HFF-Myc (cell line): ENCODE data around the gene FBXW7.

ENCODE experiments used
- DNase-seq: peaks from one replicate; pipeline ENCODE4 v3.0.0-alpha.2; 2011; ENCODE audit warnings: low read depth; ENCODE audit errors: extremely low read depth
- H3K4me3 ChIP-seq: replicated peaks from 2 replicates; pipeline ENCODE4 v1.5.1; 2011; ENCODE audit warnings: low read depth, mild to moderate bottlenecking, control low read depth, low read length
- CTCF ChIP-seq: IDR thresholded peaks from 2 replicates; pipeline ENCODE4 v1.5.1; 2012; ENCODE audit warnings: mild to moderate bottlenecking, low read depth, low read length, control low read depth; ENCODE audit errors: missing control alignments

The FBXW7 gene

DNA sequence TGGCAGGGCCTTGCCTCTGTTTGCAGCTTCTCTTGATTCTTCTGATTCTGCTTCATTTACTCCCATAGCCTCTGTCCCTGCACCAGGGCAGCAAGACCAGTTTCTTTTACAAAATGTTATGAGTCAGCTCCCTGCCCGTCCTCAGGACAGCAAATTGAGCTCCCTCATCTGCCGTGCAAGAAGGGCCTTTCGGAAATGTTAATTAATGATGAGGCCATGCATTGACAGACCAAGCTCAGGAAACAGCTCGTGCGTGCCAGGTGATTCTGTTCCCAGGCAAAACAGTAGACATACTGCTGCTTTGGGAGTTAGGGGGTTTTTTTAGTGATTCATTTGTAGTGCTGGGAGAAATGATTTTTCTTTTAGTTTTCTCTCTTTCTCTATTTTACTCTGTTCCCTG, 231.7 kb downstream of the FBXW7 start:
- no peak for TF ChIP-seq CTCF
- no peak overlapping the region for H3K4me3 ChIP-seq
- no peak for DNase-seq

GRCh38 chr4:152301381-152301780, 234.5 kb downstream of the FBXW7 start:
- H3K4me3 ChIP-seq, result no peak overlapping the region
- DNase-seq, result no peak
- no peak for TF ChIP-seq CTCF

DNA sequence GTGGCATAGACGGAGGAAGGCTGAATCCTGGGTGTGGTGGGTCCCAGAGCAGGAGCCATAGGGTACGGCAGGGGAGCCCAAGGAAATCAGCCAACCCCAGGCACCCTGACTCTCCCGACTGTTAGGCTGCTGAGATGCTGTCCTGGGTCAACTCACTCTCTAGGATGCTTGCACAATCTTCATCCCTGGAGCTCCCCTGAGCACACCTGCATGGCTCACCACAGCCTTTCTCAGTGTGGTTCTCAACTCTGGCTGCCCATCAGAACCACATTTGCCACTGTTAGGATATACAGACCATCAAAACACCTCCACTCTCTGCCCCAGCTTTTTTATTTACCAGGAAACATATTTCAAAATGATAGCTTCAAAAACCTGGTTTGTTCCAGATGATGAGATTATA, 236.3 kb downstream of the FBXW7 start:
- TF ChIP-seq CTCF, result no peak
- no peak for DNase-seq
- H3K4me3 ChIP-seq, result no peak overlapping the region

DNA sequence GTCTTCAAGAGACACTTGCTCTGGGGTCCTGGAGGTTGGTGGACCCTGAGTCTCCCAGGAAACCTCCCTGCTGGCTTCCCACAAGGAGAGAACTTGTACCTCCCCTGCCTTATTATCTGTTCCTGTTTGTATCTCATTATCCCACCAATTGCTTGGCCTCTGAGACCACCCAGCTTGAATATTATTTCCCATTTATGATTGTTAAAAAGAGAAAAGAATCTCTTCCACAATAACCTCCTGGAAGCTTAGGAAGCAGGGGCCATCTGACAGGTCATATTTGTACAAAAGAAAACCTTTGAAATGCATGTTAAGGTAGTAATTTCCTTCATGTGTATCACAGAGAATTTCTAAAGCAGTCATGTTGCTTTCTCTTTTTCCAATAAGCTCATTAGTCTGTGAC, 239.5 kb downstream of the FBXW7 start:
- H3K4me3 ChIP-seq, result no peak overlapping the region
- no peak for TF ChIP-seq CTCF
- DNase-seq, result no peak

- no peak overlapping the region for H3K4me3 ChIP-seq
Observed at GRCh38 chr4:152294765-152295164, 241.1 kb downstream of the FBXW7 start.

GRCh38 chr4:152294331-152294730, 241.6 kb downstream of the FBXW7 start:
- no peak for DNase-seq
- TF ChIP-seq CTCF, result no peak
- no peak overlapping the region for H3K4me3 ChIP-seq

More at GRCh38 chr4:152294765-152295164, 241.1 kb downstream of the FBXW7 start:
- DNase-seq, result no peak
- TF ChIP-seq CTCF, result no peak

GRCh38 chr4:152293527-152293926, 242.4 kb downstream of the FBXW7 start:
- H3K4me3 ChIP-seq, result no peak overlapping the region
- no peak for DNase-seq
- no peak for TF ChIP-seq CTCF
